Measurements from ENCODE around the gene CFAP100. TPM values are rescaled to one million over a fixed set of nuclear protein-coding genes. Genes with fewer than 3 reads are reported as not detected.

Gene CFAP100
- total and polyA plus RNA-seq, 12 donors = 0.17 TPM; not detected in 11

DNA sequence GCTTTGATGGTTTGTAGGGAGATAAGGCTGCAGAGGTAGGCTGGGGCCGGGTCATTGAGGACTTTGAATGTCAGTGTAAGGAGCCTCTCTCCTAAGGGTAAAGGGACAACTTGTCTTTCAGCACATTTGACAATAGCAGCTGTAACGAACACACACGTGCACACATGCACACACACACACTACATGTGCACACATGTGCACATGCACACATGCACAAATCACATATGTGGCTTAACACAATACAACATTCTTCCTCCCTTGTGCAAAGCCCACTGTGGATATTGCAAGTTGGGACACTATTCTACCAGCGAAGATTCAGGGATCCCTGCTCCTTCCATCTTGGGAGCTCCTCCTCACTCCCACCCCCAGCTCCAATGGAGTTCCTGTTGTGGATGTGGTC, 1.1 kb upstream of the CFAP100 start:
- Histone ChIP-seq H3K4me3 (no peak overlapping the region), H3K9me3 (replicated peaks in 1 of 3) (no peaks in the 10 kb centered on the region), H3K27ac (no peak overlapping the region), H3K27me3 (peaks cover 7% of the 10 kb centered on the region), H3K4me1 (replicated peaks in 1 of 2) (peaks cover 4 to 9% of the 10 kb centered on the region in 2 donors), H3K36me3 (replicated peaks in 1 of 2) (no peaks in the 10 kb centered on the region)
- no peak for TF ChIP-seq CTCF (IDR thresholded peaks at IDR 0.05)
- no peak for TF ChIP-seq POLR2A (IDR thresholded peaks at IDR 0.05)
- 72 to 89% (median 80%) methylated on average over 4 of the region's 4 CpGs for WGBS, 4 donors
- intact Hi-C loops (cut with DNase I) = loop anchor here (5.0 kb wide), 2 partner anchors 131 to 261 kb away; no protein-coding TSS in a partner anchor
- no peak for DNase-seq

- 15 to 57% (median 16%) methylated on average over 1 to 30 of the region's 30 CpGs for WGBS, 4 donors
- TF ChIP-seq POLR2A (IDR thresholded peaks at IDR 0.05) (no peak), CTCF (IDR thresholded peaks at IDR 0.05) (no peak)
- intact Hi-C loops (cut with DNase I) = loop anchor here (5.0 kb wide), 2 partner anchors 133 to 263 kb away; no protein-coding TSS in a partner anchor
- no peak for DNase-seq
- Histone ChIP-seq H3K27me3 (peaks cover 7% of the 10 kb centered on the region), H3K27ac (no peak overlapping the region), H3K9me3 (replicated peaks in 1 of 3) (no peaks in the 10 kb centered on the region), H3K4me3 (no peak overlapping the region), H3K36me3 (replicated peaks in 1 of 2) (no peaks in the 10 kb centered on the region), H3K4me1 (replicated peaks in 1 of 2) (peaks cover 0 to 4% of the 10 kb centered on the region in 2 donors)
These were observed 240 bp downstream of the CFAP100 start for GRCh38 chr3:126394977-126395321.

DNA sequence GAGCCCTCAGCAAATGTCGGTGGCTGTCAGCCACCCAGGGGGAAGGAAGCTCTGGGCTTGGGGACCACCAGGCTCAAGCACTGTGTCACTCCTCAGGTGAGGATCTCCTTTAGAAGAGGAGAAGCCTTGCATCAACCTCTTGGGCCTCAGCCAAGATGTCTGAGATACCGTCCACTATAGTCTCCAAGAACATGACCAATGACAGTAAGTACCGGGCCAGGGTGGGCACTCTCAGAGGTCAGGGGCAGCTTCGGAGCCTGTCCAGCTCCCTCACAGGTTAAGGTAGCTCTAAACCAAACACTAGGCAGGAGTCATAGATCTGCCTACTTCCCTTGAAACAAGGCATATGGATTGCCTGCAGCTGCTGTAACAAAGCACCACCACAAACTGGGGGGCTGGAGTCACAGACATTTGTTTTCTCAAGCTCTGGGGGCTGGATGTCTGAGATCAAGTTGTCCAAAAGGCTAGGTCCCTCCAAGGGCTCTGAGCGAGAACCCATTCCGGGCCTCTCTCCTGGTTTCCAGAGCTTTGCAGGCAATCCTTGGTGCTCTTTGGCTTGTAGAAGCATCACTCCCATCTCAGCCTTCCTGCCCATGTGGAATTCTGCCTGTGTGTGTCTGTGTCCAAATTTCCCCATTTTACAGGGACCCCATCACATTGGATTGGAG, 1.3 kb downstream of the CFAP100 start:
- intact Hi-C loops (cut with DNase I) = no loop called here
- no peak for DNase-seq

GRCh38 chr3:126396536-126396935, 1.8 kb downstream of the CFAP100 start:
- no peak overlapping the region for H3K4me3 ChIP-seq
- 90 to 97% (median 93%) methylated on average over 2 to 5 of the region's 5 CpGs for WGBS, 4 donors

More for the DNA sequence above, 1.3 kb downstream of the CFAP100 start:
- H3K4me3 ChIP-seq = no peak overlapping the region
- no peak overlapping the region for H3K27ac ChIP-seq
- H3K27me3 ChIP-seq = peaks cover 7% of the 10 kb centered on the region
- no peaks in the 10 kb centered on the region for H3K36me3 ChIP-seq (replicated peaks in 1 of 2)
- H3K4me1 ChIP-seq (replicated peaks in 1 of 2) = peaks cover 0 to 4% of the 10 kb centered on the region in 2 donors
- H3K9me3 ChIP-seq (replicated peaks in 1 of 3) = no peaks in the 10 kb centered on the region
- WGBS, 4 donors = 87 to 96% (median 94%) methylated on average over 4 to 6 of the region's 6 CpGs
- TF ChIP-seq CTCF (IDR thresholded peaks at IDR 0.05) (no peak), POLR2A (IDR thresholded peaks at IDR 0.05) (no peak)

More at GRCh38 chr3:126396536-126396935, 1.8 kb downstream of the CFAP100 start:
- Histone ChIP-seq H3K9me3 (replicated peaks in 1 of 3) (no peaks in the 10 kb centered on the region), H3K36me3 (replicated peaks in 1 of 2) (no peaks in the 10 kb centered on the region), H3K4me1 (replicated peaks in 1 of 2) (peaks cover 0 to 4% of the 10 kb centered on the region in 2 donors), H3K27ac (no peak overlapping the region), H3K27me3 (peaks cover 7% of the 10 kb centered on the region)
- TF ChIP-seq CTCF (IDR thresholded peaks at IDR 0.05) = no peak
- TF ChIP-seq POLR2A (IDR thresholded peaks at IDR 0.05) = no peak
- no peak for DNase-seq
- intact Hi-C loops (cut with DNase I) = no loop called here

Data from adrenal gland (tissue), 12 donors.